Kidney epithelial cell (primary cell): ENCODE results near the gene MBOAT1. TPM values are rescaled to one million over a fixed set of nuclear protein-coding genes. Genes with fewer than 3 reads are reported as not detected.

Source experiments
- DNase-seq: peaks from one replicate; pipeline ENCODE4 v3.0.0-alpha.2; 2010; ENCODE audit warnings: low read depth
- H3K27me3 ChIP-seq: 2 replicates; pipeline ENCODE4 v1.6.0; 2011; ENCODE audit warnings: low read length; ENCODE audit not compliant: control insufficient read depth, insufficient read depth
- H3K36me3 ChIP-seq: 2 replicates; pipeline ENCODE4 v1.5.1; 2011; ENCODE audit warnings: low read length; ENCODE audit not compliant: control insufficient read depth, insufficient read depth
- H3K4me3 ChIP-seq: 2 replicates; pipeline ENCODE4 v1.5.1; 2011; ENCODE audit warnings: low read depth, mild to moderate bottlenecking, control low read depth, low read length
- CTCF ChIP-seq: IDR thresholded peaks from 2 replicates; pipeline ENCODE4 v1.5.1; 2011; ENCODE audit warnings: mild to moderate bottlenecking, moderate library complexity, low read length, control low read depth, inconsistent platforms; ENCODE audit not compliant: insufficient read depth, poor library complexity, severe bottlenecking
- total RNA-seq: library from RNA; depleted of rRNA; stranded (reverse); fragments of >200 nt; gene quantifications from 2 replicates; pipeline ENCODE4 v1.2.3, GENCODE V29; 2015

MBOAT1 gene
- total RNA-seq, 1 donor from 2014 or later, result 12.0 TPM

- DNase-seq, result no peak
- H3K4me3 ChIP-seq, result no peak overlapping the region
- H3K27me3 ChIP-seq, result no peaks in the 10 kb centered on the region
- no peaks in the 10 kb centered on the region for H3K36me3 ChIP-seq
- no peak for TF ChIP-seq CTCF
These were observed 33.9 kb downstream of the MBOAT1 start for GRCh38 chr6:20178327-20178726.

GRCh38 chr6:20175810-20176410, 36.4 kb downstream of the MBOAT1 start:
- Histone ChIP-seq H3K4me3 (no peak overlapping the region), H3K27me3 (no peaks in the 10 kb centered on the region), H3K36me3 (no peaks in the 10 kb centered on the region)
- TF ChIP-seq CTCF, result no peak
- DNase-seq, result no peak

- H3K36me3 ChIP-seq, result no peaks in the 10 kb centered on the region
- H3K27me3 ChIP-seq, result no peaks in the 10 kb centered on the region
- no peak for TF ChIP-seq CTCF
- H3K4me3 ChIP-seq, result no peak overlapping the region
- no peak for DNase-seq
These were observed 38.2 kb downstream of the MBOAT1 start for GRCh38 chr6:20173833-20174792.

GRCh38 chr6:20172842-20173456, 39.3 kb downstream of the MBOAT1 start:
- H3K4me3 ChIP-seq, result no peak overlapping the region
- no peaks in the 10 kb centered on the region for H3K27me3 ChIP-seq
- H3K36me3 ChIP-seq, result no peaks in the 10 kb centered on the region
- no peak for TF ChIP-seq CTCF
- no peak for DNase-seq

GRCh38 chr6:20170455-20171148, 41.7 kb downstream of the MBOAT1 start:
- Histone ChIP-seq H3K36me3 (no peaks in the 10 kb centered on the region), H3K27me3 (no peaks in the 10 kb centered on the region)
- no peak for TF ChIP-seq CTCF

More at GRCh38 chr6:20170455-20171148, 41.7 kb downstream of the MBOAT1 start:
- H3K4me3 ChIP-seq, result no peak overlapping the region
- DNase-seq, result no peak
